IMR-90 (cell line): ENCODE measurements around the gene ZNF627. TPM values are rescaled to one million over a fixed set of nuclear protein-coding genes. Genes with fewer than 3 reads are reported as not detected.
"Not testable (repeated sequence)": the region's sequence is repeated elsewhere in the genome, so short reads cannot be mapped to it uniquely, and the experiment has no call there.

Source experiments
- ATAC-seq: fragments of 200-7000 bp; cut with Tn5 transposase; 2 replicates; pipeline ENCODE4 v1.9.1; 2020; ENCODE audit warnings: low read depth, mild to moderate bottlenecking, moderate library complexity
- BruUV-seq: library from RNA; stranded (reverse); fragments of 400-500 nt; replicated peaks from 2 replicates; lab custom pipeline; 2021; lab: Mats Ljungman, UMichigan
- CTCF ChIA-PET: fragments of 300-600 bp; formaldehyde crosslinking; extraction: SDS; loops from one replicate; lab custom pipeline; 2021; ENCODE audit warnings: antibody characterized with exemption; lab: Yijun Ruan, JAX
- POLR2A ChIA-PET: fragments of 300-600 bp; sonication (Branson Sonifier 250); formaldehyde crosslinking; loops from one replicate; lab custom pipeline; 2022; ENCODE audit warnings: antibody characterized with exemption; ENCODE audit not compliant: unreplicated experiment; lab: Charles Lee
- DNase-seq: peaks from one replicate; pipeline ENCODE4 v3.0.0; 2013
- H2AFZ ChIP-seq: replicated peaks from 2 replicates; pipeline ENCODE3; 2013; ENCODE audit warnings: low read length, mild to moderate bottlenecking; ENCODE audit not compliant: poor library complexity
- H2AK5ac ChIP-seq: 2 replicates; pipeline ENCODE4 v1.6.1; 2013; ENCODE audit warnings: low read depth, low read length, inconsistent platforms
- H2AK9ac ChIP-seq: replicated peaks from 2 replicates; pipeline ENCODE3; 2013; ENCODE audit warnings: mild to moderate bottlenecking, low read depth, low read length, moderate library complexity; ENCODE audit not compliant: poor library complexity
- H2BK120ac ChIP-seq: 2 replicates; pipeline ENCODE4 v1.6.1; 2013; ENCODE audit warnings: low read depth, low read length, inconsistent platforms
- H2BK15ac ChIP-seq: 3 replicates; pipeline ENCODE4 v1.6.1; 2013; ENCODE audit warnings: low read depth, low read length, inconsistent platforms
- H2BK20ac ChIP-seq: 2 replicates; pipeline ENCODE4 v1.6.1; 2013; ENCODE audit warnings: low read depth, mild to moderate bottlenecking, inconsistent platforms, low read length, moderate library complexity
- H2BK5ac ChIP-seq: 2 replicates; pipeline ENCODE4 v1.6.1; 2013; ENCODE audit warnings: mild to moderate bottlenecking, low read depth, low read length, inconsistent platforms; ENCODE audit not compliant: poor library complexity, severe bottlenecking
- H3K14ac ChIP-seq: replicated peaks from 2 replicates; pipeline ENCODE4 v1.6.1; 2013; ENCODE audit warnings: low read depth, low read length, inconsistent platforms
- H3K18ac ChIP-seq: 2 replicates; pipeline ENCODE4 v1.6.1; 2013; ENCODE audit warnings: low read depth, low read length, control low read depth
- H3K23ac ChIP-seq: 2 replicates; pipeline ENCODE4 v1.6.1; 2013; ENCODE audit warnings: low read depth, low read length, inconsistent platforms
- H3K27ac ChIP-seq: 2 replicates; pipeline ENCODE4 v1.5.1; 2013; ENCODE audit warnings: mild to moderate bottlenecking, control low read depth, low read length; ENCODE audit not compliant: insufficient read depth
- H3K27me3 ChIP-seq: 2 replicates; pipeline ENCODE4 v1.6.1; 2013; ENCODE audit warnings: low read length; ENCODE audit not compliant: control insufficient read depth, insufficient read depth
- H3K36me3 ChIP-seq: 2 replicates; pipeline ENCODE4 v1.6.1; 2013; ENCODE audit warnings: low read length, mixed read lengths; ENCODE audit not compliant: control insufficient read depth, insufficient read depth
- H3K4ac ChIP-seq: 2 replicates; pipeline ENCODE4 v1.6.1; 2013; ENCODE audit warnings: low read depth, low read length, inconsistent platforms
- H3K4me1 ChIP-seq: 2 replicates; pipeline ENCODE4 v1.6.1; 2013; ENCODE audit warnings: low read length, mixed read lengths; ENCODE audit not compliant: control insufficient read depth, insufficient read depth
- H3K4me2 ChIP-seq: 2 replicates; pipeline ENCODE4 v1.6.1; 2013; ENCODE audit warnings: low read depth, mild to moderate bottlenecking, control low read depth, low read length, moderate library complexity
- H3K4me3 ChIP-seq: 2 replicates; pipeline ENCODE4 v1.5.1; 2013; ENCODE audit warnings: low read depth, mild to moderate bottlenecking, control low read depth, low read length, moderate library complexity; ENCODE audit not compliant: insufficient read depth
- H3K56ac ChIP-seq: 2 replicates; pipeline ENCODE4 v1.6.1; 2013; ENCODE audit warnings: low read length, inconsistent platforms; ENCODE audit not compliant: insufficient read depth; ENCODE audit errors: extremely low read depth
- H3K79me1 ChIP-seq, 2 experiments: 2 replicates each; pipeline ENCODE4 v1.6.1; 2013; ENCODE audit warnings: low read length in 2 of 2, inconsistent platforms in 1 of 2, low read depth in 1 of 2
- H3K9ac ChIP-seq: 2 replicates; pipeline ENCODE4 v1.6.1; 2013; ENCODE audit warnings: low read depth, low read length, control low read depth
- H3K9me1 ChIP-seq: 2 replicates; pipeline ENCODE4 v1.6.1; 2013; ENCODE audit warnings: low read length, inconsistent platforms; ENCODE audit not compliant: insufficient read depth
- H3K9me3 ChIP-seq: 2 replicates; pipeline ENCODE4 v1.6.1; 2013; ENCODE audit warnings: low read length; ENCODE audit not compliant: control insufficient read depth, insufficient read depth
- H4K20me1 ChIP-seq: 2 replicates; pipeline ENCODE4 v1.6.1; 2013; ENCODE audit warnings: low read length, inconsistent platforms; ENCODE audit not compliant: insufficient read depth
- H4K5ac ChIP-seq: 2 replicates; pipeline ENCODE4 v1.6.1; 2013; ENCODE audit warnings: mild to moderate bottlenecking, low read depth, low read length, control low read depth
- H4K8ac ChIP-seq, 2 experiments: 2 replicates each; pipeline ENCODE4 v1.6.1; 2013; ENCODE audit warnings: low read depth in 2 of 2, low read length in 2 of 2, control low read depth in 1 of 2, inconsistent platforms in 1 of 2
- H4K91ac ChIP-seq: 2 replicates; pipeline ENCODE4 v1.6.1; 2013; ENCODE audit warnings: low read depth, low read length, inconsistent platforms; ENCODE audit not compliant: insufficient read depth
- WGBS, 2 experiments: methylation state at CpG; one replicate each; pipeline versions ENCODE4 v1.1.5 to v1.1.7; 2013; ENCODE audit warnings: missing lambda C conversion rate in 2 of 2; ENCODE audit not compliant: insufficient read length in 1 of 2; ENCODE audit errors: extremely low coverage in 2 of 2; 5-methylcytosine and 5-hydroxymethylcytosine counted together
- dilution Hi-C: fragments of 300-500 bp; cut with HindIII; formaldehyde crosslinking; loops from one replicate; pipeline ENCODE4 v1.14.3; 2018; ENCODE audit warnings: low sequenced_read_pairs; ENCODE audit not compliant: unreplicated experiment
- in situ Hi-C: fragments of 300-500 bp; cut with MboI; formaldehyde crosslinking; loops from 3 replicates; pipeline ENCODE4 v1.14.3; 2019; ENCODE audit warnings: low sequenced_read_pairs, inconsistent platforms, mixed read lengths
- intact Hi-C: fragments of 100-400 bp; cut with micrococcal nuclease; formaldehyde crosslinking; loops from 2 replicates; pipeline ENCODE4 v1.10.0; 2022
- polyA plus RNA-seq, 3 experiments: library from polyadenylated mRNA; depleted of rRNA; stranded (reverse); fragments of >200 nt; gene quantifications; 2 replicates each; pipeline ENCODE4 v1.2.3, GENCODE V29; 2012; ENCODE audit warnings: low replicate concordance in 1 of 3
- total RNA-seq: library from RNA; depleted of rRNA; stranded (reverse); fragments of >200 nt; gene quantifications from 2 replicates; pipeline ENCODE4 v1.2.3, GENCODE V29; 2012

The ZNF627 gene
- total and polyA plus RNA-seq, 2 of the 4 experiments (the other 2 are of a cell fraction) = 6.3 to 34.4 TPM

GRCh38 chr19:11622401-11622800 lies 25.1 kb downstream of the ZNF627 start:
- CTCF ChIA-PET, H3K27me3 ChIP-seq, H4K5ac ChIP-seq, H4K8ac ChIP-seq, intact Hi-C loops, ATAC-seq, H2AK5ac ChIP-seq, H3K4me2 ChIP-seq, in situ Hi-C loops, BruUV-seq, H4K20me1 ChIP-seq, H3K9ac ChIP-seq, H3K4me1 ChIP-seq, H3K56ac ChIP-seq, H3K27ac ChIP-seq, H3K9me1 ChIP-seq, H3K4me3 ChIP-seq, H2BK15ac ChIP-seq, H2AK9ac ChIP-seq, H3K18ac ChIP-seq, H3K4ac ChIP-seq, POLR2A ChIA-PET, H3K23ac ChIP-seq, dilution Hi-C loops, H3K14ac ChIP-seq, H2BK20ac ChIP-seq, H2BK120ac ChIP-seq, H2BK5ac ChIP-seq, H2AFZ ChIP-seq, H4K91ac ChIP-seq: not testable (repeated sequence)
- Histone ChIP-seq H3K36me3 (peaks cover 34% of the 10 kb centered on the region), H3K79me1 (peaks cover 11 to 14% of the 10 kb centered on the region in 2 experiments), H3K9me3 (peaks cover 21% of the 10 kb centered on the region)
- WGBS, 2 experiments = 57% methylated on average over 1 of the region's 3 CpGs; no CpG with 5 or more reads in 1 of the 2 experiments
- DNase-seq = peak; percentile 65
